ENCODE results near the gene HOXD4. TPM values are rescaled to one million over a fixed set of nuclear protein-coding genes. Genes with fewer than 3 reads are reported as not detected.

HOXD4 gene
- polyA plus RNA-seq, 1 of the 3 experiments (the other 2 are of a cell fraction) = 1.0 TPM

DNA sequence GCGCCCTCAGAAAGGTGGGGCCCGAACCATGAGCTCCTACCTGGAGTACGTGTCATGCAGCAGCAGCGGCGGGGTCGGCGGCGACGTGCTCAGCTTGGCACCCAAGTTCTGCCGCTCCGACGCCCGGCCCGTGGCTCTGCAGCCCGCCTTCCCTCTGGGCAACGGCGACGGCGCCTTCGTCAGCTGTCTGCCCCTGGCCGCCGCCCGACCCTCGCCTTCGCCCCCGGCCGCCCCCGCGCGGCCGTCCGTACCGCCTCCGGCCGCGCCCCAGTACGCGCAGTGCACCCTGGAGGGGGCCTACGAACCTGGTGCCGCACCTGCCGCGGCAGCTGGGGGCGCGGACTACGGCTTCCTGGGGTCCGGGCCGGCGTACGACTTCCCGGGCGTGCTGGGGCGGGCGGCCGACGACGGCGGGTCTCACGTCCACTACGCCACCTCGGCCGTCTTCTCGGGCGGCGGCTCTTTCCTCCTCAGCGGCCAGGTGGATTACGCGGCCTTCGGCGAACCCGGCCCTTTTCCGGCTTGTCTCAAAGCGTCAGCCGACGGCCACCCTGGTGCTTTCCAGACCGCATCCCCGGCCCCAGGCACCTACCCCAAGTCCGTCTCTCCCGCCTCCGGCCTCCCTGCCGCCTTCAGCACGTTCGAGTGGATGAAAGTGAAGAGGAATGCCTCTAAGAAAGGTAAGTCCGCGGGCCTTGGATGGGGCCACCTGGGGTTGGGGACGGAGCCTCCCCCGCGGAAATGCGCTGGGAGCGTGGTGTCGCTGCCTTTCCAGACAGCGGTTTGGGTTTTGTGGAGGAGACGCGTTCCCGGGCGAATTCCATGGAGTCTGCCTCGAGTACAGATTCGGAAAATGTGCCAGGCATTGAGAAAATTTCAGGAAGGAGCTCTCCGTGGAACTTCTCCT lies 37.7 kb downstream of the HOXD4 start:
- peak overlapping the region; percentile 91 for H3K4me2 ChIP-seq
- no peaks in the 10 kb centered on the region for H3K9me2 ChIP-seq
- H3K4me1 ChIP-seq (ENCODE audit: control insufficient read depth in 1 of 2, insufficient read depth in 2 of 2, low read depth in 1 of 2, low read length in 1 of 2) = peaks cover 0 to 10% of the 10 kb centered on the region in 2 experiments; a peak in 1 of 4 replicates
- WGBS (ENCODE audit: low lambda C conversion rate) = 80% methylated on average over 35 of the region's 98 CpGs
- H4K20me1 ChIP-seq (ENCODE audit: insufficient read depth) = no peaks in the 10 kb centered on the region
- peak overlapping the region; percentile 89 for H2AFZ ChIP-seq (ENCODE audit: low read depth)
- no peaks in the 10 kb centered on the region for H3F3A ChIP-seq (replicated peaks; ENCODE audit: insufficient read depth)
- no peaks in the 10 kb centered on the region for H3K36me3 ChIP-seq (replicated peaks in 1 of 2; ENCODE audit: control insufficient read depth in 1 of 2, insufficient read depth in 2 of 2, low read length in 1 of 2)
- no peak overlapping the region for H3K9ac ChIP-seq
- H3K9me3 ChIP-seq = no peaks in the 10 kb centered on the region
- ChIA-PET CTCF (interaction anchor here (0.6 to 2.4 kb wide), 7 partner anchors 12 to 445 kb away, joined by 3 to 13 read pairs (median 3); no protein-coding TSS in a partner anchor), POLR2A (interaction anchor here (0.7 to 2.6 kb wide), 5 partner anchors 13 to 365 kb away, joined by 3 to 5 read pairs (median 4); partner anchors contain the start of gene HOXD9)
- peak overlapping the region; percentile 73 to 76 for H3K4me3 ChIP-seq (ENCODE audit: low read depth in 2 of 2, low read length in 1 of 2)
- TF ChIP-seq NRF1 (IDR thresholded peaks at IDR 0.05; ENCODE audit: low read depth, low read length) (no peak), RXRA (IDR thresholded peaks at IDR 0.05; ENCODE audit: borderline replicate concordance, low read depth) (no peak)
- peaks cover 9% of the 10 kb centered on the region; the same call in 1 of the 2 replicates for H3K27me3 ChIP-seq (ENCODE audit: insufficient read depth)
- no peak overlapping the region; a peak in 1 of 4 replicates for H3K27ac ChIP-seq (ENCODE audit: low read depth in 2 of 2, low read length in 1 of 2)
- no peaks in the 10 kb centered on the region for H3K79me2 ChIP-seq (ENCODE audit: insufficient read depth)
- peak; percentile 75 for DNase-seq

DNA sequence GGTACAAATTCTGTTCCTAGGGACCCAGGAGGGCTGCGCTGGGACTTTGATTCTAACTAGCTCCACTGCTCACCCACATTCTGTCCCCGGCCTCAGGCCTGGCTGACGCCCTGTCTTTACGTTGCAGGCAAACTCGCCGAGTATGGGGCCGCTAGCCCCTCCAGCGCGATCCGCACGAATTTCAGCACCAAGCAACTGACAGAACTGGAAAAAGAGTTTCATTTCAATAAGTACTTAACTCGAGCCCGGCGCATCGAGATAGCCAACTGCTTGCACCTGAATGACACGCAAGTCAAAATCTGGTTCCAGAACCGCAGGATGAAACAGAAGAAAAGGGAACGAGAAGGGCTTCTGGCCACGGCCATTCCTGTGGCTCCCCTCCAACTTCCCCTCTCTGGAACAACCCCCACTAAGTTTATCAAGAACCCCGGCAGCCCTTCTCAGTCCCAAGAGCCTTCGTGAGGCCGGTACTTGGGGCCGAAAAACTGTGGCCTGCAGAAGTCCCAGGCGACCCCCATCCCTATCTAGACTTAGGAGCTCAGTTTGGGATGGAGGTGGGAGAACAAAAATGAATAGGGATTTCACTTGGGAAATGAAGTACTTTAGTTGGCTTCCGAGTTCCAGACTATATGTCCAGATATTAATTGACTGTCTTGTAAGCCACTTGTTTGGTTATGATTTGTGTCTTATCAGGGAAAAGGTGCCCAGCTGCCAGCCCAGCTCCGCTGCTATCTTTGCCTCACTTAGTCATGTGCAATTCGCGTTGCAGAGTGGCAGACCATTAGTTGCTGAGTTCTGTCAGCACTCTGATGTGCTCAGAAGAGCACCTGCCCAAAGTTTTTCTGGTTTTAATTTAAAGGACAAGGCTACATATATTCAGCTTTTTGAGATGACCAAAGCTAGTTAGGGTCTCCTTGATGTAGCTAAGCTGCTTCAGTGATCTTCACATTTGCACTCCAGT lies 38.6 kb downstream of the HOXD4 start:
- no peak overlapping the region for H2AFZ ChIP-seq (ENCODE audit: low read depth)
- H3K4me1 ChIP-seq (ENCODE audit: control insufficient read depth in 1 of 2, insufficient read depth in 2 of 2, low read depth in 1 of 2, low read length in 1 of 2) = peaks cover 0 to 10% of the 10 kb centered on the region in 2 experiments; a peak in 1 of 4 replicates
- H3K9me2 ChIP-seq = no peaks in the 10 kb centered on the region
- 92% methylated on average over 28 of the region's 28 CpGs for WGBS (ENCODE audit: low lambda C conversion rate)
- H3K27ac ChIP-seq (ENCODE audit: low read depth in 2 of 2, low read length in 1 of 2) = no peak overlapping the region
- H3K9me3 ChIP-seq = no peaks in the 10 kb centered on the region
- no peak overlapping the region for H3K9ac ChIP-seq
- H3K4me3 ChIP-seq (ENCODE audit: low read depth in 2 of 2, low read length in 1 of 2) = no peak overlapping the region
- H3K79me2 ChIP-seq (ENCODE audit: insufficient read depth) = no peaks in the 10 kb centered on the region
- DNase-seq = no peak
- POLR2A ChIA-PET = no interaction called here
- no peak overlapping the region for H3K4me2 ChIP-seq
- no peaks in the 10 kb centered on the region for H3K36me3 ChIP-seq (replicated peaks in 1 of 2; ENCODE audit: control insufficient read depth in 1 of 2, insufficient read depth in 2 of 2, low read length in 1 of 2)
- TF ChIP-seq, protein P1, sequence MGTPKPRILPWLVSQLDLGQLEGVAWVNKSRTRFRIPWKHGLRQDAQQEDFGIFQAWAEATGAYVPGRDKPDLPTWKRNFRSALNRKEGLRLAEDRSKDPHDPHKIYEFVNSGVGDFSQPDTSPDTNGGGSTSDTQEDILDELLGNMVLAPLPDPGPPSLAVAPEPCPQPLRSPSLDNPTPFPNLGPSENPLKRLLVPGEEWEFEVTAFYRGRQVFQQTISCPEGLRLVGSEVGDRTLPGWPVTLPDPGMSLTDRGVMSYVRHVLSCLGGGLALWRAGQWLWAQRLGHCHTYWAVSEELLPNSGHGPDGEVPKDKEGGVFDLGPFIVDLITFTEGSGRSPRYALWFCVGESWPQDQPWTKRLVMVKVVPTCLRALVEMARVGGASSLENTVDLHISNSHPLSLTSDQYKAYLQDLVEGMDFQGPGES (IDR thresholded peaks at IDR 0.05; ENCODE audit: low read depth, low read length) = no peak
- CTCF ChIA-PET = interaction anchor here (0.6 to 1.2 kb wide), 3 partner anchors 9 to 255 kb away, joined by 3 read pairs; no protein-coding TSS in a partner anchor
- H3K27me3 ChIP-seq (ENCODE audit: insufficient read depth) = peaks cover 9% of the 10 kb centered on the region; the same call in 1 of the 2 replicates
- no peaks in the 10 kb centered on the region for H3F3A ChIP-seq (replicated peaks; ENCODE audit: insufficient read depth)
- H4K20me1 ChIP-seq (ENCODE audit: insufficient read depth) = no peaks in the 10 kb centered on the region

DNA sequence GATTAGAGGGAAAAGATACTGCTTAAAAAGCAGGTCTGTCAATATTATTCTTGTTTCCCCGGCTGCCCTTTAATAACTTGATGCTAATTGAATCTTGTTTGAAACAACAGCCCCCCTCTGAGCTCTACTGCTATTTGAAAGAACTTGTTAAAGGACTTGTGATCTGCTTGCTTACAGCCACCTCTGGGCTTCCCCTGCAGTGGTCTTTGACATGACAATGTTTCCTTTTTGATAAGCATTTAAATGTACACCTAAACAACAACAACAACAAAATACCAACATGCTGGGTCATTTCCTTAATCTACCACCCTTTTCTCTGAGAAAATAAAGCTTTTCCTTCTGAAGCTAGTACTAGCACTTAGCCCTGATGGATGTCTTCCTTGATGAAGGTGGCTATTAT lies 41.0 kb downstream of the HOXD4 start:
- CTCF ChIA-PET = interaction anchor here (1.1 to 1.5 kb wide), 3 partner anchors 10 to 263 kb away, joined by 3 to 7 read pairs (median 4); no protein-coding TSS in a partner anchor
- TF ChIP-seq, protein P2, sequence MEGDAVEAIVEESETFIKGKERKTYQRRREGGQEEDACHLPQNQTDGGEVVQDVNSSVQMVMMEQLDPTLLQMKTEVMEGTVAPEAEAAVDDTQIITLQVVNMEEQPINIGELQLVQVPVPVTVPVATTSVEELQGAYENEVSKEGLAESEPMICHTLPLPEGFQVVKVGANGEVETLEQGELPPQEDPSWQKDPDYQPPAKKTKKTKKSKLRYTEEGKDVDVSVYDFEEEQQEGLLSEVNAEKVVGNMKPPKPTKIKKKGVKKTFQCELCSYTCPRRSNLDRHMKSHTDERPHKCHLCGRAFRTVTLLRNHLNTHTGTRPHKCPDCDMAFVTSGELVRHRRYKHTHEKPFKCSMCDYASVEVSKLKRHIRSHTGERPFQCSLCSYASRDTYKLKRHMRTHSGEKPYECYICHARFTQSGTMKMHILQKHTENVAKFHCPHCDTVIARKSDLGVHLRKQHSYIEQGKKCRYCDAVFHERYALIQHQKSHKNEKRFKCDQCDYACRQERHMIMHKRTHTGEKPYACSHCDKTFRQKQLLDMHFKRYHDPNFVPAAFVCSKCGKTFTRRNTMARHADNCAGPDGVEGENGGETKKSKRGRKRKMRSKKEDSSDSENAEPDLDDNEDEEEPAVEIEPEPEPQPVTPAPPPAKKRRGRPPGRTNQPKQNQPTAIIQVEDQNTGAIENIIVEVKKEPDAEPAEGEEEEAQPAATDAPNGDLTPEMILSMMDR (IDR thresholded peaks at IDR 0.05) = no peak
- TF ChIP-seq, protein P3, sequence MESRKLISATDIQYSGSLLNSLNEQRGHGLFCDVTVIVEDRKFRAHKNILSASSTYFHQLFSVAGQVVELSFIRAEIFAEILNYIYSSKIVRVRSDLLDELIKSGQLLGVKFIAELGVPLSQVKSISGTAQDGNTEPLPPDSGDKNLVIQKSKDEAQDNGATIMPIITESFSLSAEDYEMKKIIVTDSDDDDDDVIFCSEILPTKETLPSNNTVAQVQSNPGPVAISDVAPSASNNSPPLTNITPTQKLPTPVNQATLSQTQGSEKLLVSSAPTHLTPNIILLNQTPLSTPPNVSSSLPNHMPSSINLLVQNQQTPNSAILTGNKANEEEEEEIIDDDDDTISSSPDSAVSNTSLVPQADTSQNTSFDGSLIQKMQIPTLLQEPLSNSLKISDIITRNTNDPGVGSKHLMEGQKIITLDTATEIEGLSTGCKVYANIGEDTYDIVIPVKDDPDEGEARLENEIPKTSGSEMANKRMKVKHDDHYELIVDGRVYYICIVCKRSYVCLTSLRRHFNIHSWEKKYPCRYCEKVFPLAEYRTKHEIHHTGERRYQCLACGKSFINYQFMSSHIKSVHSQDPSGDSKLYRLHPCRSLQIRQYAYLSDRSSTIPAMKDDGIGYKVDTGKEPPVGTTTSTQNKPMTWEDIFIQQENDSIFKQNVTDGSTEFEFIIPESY (IDR thresholded peaks at IDR 0.05; ENCODE audit: borderline replicate concordance, low read depth) = no peak
- TF ChIP-seq FOXM1 (IDR thresholded peaks at IDR 0.05; ENCODE audit: low read depth) (no peak), SIN3A (IDR thresholded peaks at IDR 0.05; ENCODE audit: borderline replicate concordance, low read depth, low read length) (no peak), EP300 (IDR thresholded peaks at IDR 0.05; ENCODE audit: borderline replicate concordance in 1 of 2, low read depth in 1 of 2, low read length in 1 of 2) (no peak), POLR2AphosphoS5 (IDR thresholded peaks at IDR 0.05; ENCODE audit: low read depth, low read length) (no peak), YY1 (IDR thresholded peaks at IDR 0.05; ENCODE audit: low read depth) (no peak)
- TF ChIP-seq, protein P4, sequence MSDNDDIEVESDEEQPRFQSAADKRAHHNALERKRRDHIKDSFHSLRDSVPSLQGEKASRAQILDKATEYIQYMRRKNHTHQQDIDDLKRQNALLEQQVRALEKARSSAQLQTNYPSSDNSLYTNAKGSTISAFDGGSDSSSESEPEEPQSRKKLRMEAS (IDR thresholded peaks at IDR 0.05; ENCODE audit: low read depth) = no peak

More for the DNA sequence above, 41.0 kb downstream of the HOXD4 start:
- H3K79me2 ChIP-seq (ENCODE audit: insufficient read depth) = no peaks in the 10 kb centered on the region
- no peaks in the 10 kb centered on the region for H3F3A ChIP-seq (replicated peaks; ENCODE audit: insufficient read depth)
- H3K4me2 ChIP-seq = no peak overlapping the region
- no peaks in the 10 kb centered on the region for H3K9me2 ChIP-seq
- no peaks in the 10 kb centered on the region for H3K36me3 ChIP-seq (replicated peaks in 1 of 2; ENCODE audit: control insufficient read depth in 1 of 2, insufficient read depth in 2 of 2, low read length in 1 of 2)
- no peak overlapping the region for H3K27ac ChIP-seq (ENCODE audit: low read depth in 2 of 2, low read length in 1 of 2)
- DNase-seq = no peak
- POLR2A ChIA-PET = no interaction called here
- H3K9ac ChIP-seq = no peak overlapping the region
- 37% methylated on average over 1 of the region's 1 CpG for WGBS (ENCODE audit: low lambda C conversion rate)
- peaks cover 0 to 8% of the 10 kb centered on the region in 2 experiments; a peak in 1 of 4 replicates for H3K4me1 ChIP-seq (ENCODE audit: control insufficient read depth in 1 of 2, insufficient read depth in 2 of 2, low read depth in 1 of 2, low read length in 1 of 2)
- H3K9me3 ChIP-seq = no peaks in the 10 kb centered on the region
- no peaks in the 10 kb centered on the region for H4K20me1 ChIP-seq (ENCODE audit: insufficient read depth)
- H2AFZ ChIP-seq (ENCODE audit: low read depth) = no peak overlapping the region
- H3K27me3 ChIP-seq (ENCODE audit: insufficient read depth) = peaks cover 9% of the 10 kb centered on the region; the same call in 1 of the 2 replicates
- H3K4me3 ChIP-seq (ENCODE audit: low read depth in 2 of 2, low read length in 1 of 2) = no peak overlapping the region

All from SK-N-SH (cell line).